ENCODE results near the gene C11orf42. TPM values are rescaled to one million over a fixed set of nuclear protein-coding genes. Genes with fewer than 3 reads are reported as not detected.

C11orf42 gene
- total and polyA plus RNA-seq, 2 donors (not counting 1 experiment from before 2014, with no cell fraction given), result not detected

GRCh38 chr11:6253197-6253596 is 47.8 kb downstream of the C11orf42 start:
- Mint-ChIP-seq H3K4me1 (no peaks in the 10 kb centered on the region), H3K9me3 (ENCODE audit: insufficient read depth) (no peaks in the 10 kb centered on the region), H3K27me3 (no peaks in the 10 kb centered on the region), H3K4me3 (no peak overlapping the region), H3K27ac (no peak overlapping the region)
- Histone ChIP-seq H2AFZ (ENCODE audit: insufficient read depth, low read depth, low read length, poor library complexity, severe bottlenecking) (no peak overlapping the region), H3K27me3 (replicated peaks in 1 of 4; ENCODE audit: control extremely low read depth in 1 of 4, control insufficient read depth in 3 of 4, insufficient read depth in 4 of 4, low read length in 3 of 4) (peaks cover 0 to 27% (median 12%) of the 10 kb centered on the region in 4 experiments), H3K36me3 (replicated peaks in 1 of 2; ENCODE audit: control extremely low read depth in 1 of 2, control insufficient read depth in 1 of 2, extremely low read depth in 1 of 2, insufficient read depth in 2 of 2, low read length in 1 of 2) (no peaks in the 10 kb centered on the region), H3K4me2 (replicated peaks; ENCODE audit: low read depth, low read length, poor library complexity, severe bottlenecking) (no peak overlapping the region), H3K9ac (ENCODE audit: low read length) (no peak overlapping the region), H4K20me1 (ENCODE audit: control insufficient read depth, insufficient read depth, low read length, poor library complexity, severe bottlenecking) (no peaks in the 10 kb centered on the region), H3K4me1 (ENCODE audit: control insufficient read depth in 2 of 2, insufficient read depth in 2 of 2, low read length in 2 of 2) (peaks cover 0 to 1% of the 10 kb centered on the region in 2 donors), H3K4me3 (ENCODE audit: control extremely low read depth in 1 of 5, extremely low read depth in 1 of 5, insufficient read depth in 1 of 5, low read depth in 2 of 5, low read length in 4 of 5) (no peak overlapping the region), H3K9me3 (ENCODE audit: control extremely low read depth in 1 of 3, control insufficient read depth in 2 of 3, insufficient read depth in 1 of 3, low read length in 2 of 3) (peaks cover 0 to 3% (median 0%) of the 10 kb centered on the region in 3 donors), H3K27ac (ENCODE audit: low read length in 2 of 2) (no peak overlapping the region), H3K79me2 (ENCODE audit: control insufficient read depth, insufficient read depth, low read length) (no peaks in the 10 kb centered on the region)
- 100% methylated on average over 1 of the region's 1 CpG for WGBS (ENCODE audit: insufficient coverage)
- CTCF ChIA-PET, result interaction anchor here (2.8 kb wide), 1 partner anchor 101 kb away, joined by 20 read pairs; no protein-coding TSS in a partner anchor
- TF ChIP-seq EZH2 (IDR thresholded peaks at IDR 0.05; ENCODE audit: borderline replicate concordance, insufficient read depth, low read depth, low read length, poor library complexity, severe bottlenecking) (no peak), CTCF (IDR thresholded peaks at IDR 0.05) (no peak)
- POLR2A ChIA-PET, result no interaction called here
- intact Hi-C loops (cut with micrococcal nuclease), result loop anchor here (5.0 kb wide), 1 partner anchor 99 kb away; no protein-coding TSS in a partner anchor
- DNase-seq (no peak), ATAC-seq (ENCODE audit: low read depth) (no peak)

GRCh38 chr11:6258141-6258540 is 52.8 kb downstream of the C11orf42 start:
- ChIA-PET CTCF (no interaction called here), POLR2A (no interaction called here)
- intact Hi-C loops (cut with micrococcal nuclease), result no loop called here
- H3K36me3 ChIP-seq (replicated peaks in 1 of 2; ENCODE audit: control extremely low read depth in 1 of 2, control insufficient read depth in 1 of 2, extremely low read depth in 1 of 2, insufficient read depth in 2 of 2, low read length in 1 of 2), result no peaks in the 10 kb centered on the region
- Mint-ChIP-seq H3K4me1 (peaks cover 9% of the 10 kb centered on the region), H3K4me3 (peak overlapping the region; percentile 80), H3K27ac (no peak overlapping the region), H3K27me3 (no peaks in the 10 kb centered on the region), H3K9me3 (ENCODE audit: insufficient read depth) (no peaks in the 10 kb centered on the region)
- H3K27ac ChIP-seq (ENCODE audit: low read length in 2 of 2), result no peak overlapping the region
- no peaks in the 10 kb centered on the region for H4K20me1 ChIP-seq (ENCODE audit: control insufficient read depth, insufficient read depth, low read length, poor library complexity, severe bottlenecking)
- ATAC-seq (ENCODE audit: low read depth) (no peak), DNase-seq (no peak)
- no peak overlapping the region for H3K4me3 ChIP-seq (ENCODE audit: control extremely low read depth in 1 of 5, extremely low read depth in 1 of 5, insufficient read depth in 1 of 5, low read depth in 2 of 5, low read length in 4 of 5)
- peaks cover 17 to 22% of the 10 kb centered on the region in 2 donors for H3K4me1 ChIP-seq (ENCODE audit: control insufficient read depth in 2 of 2, insufficient read depth in 2 of 2, low read length in 2 of 2)
- no peak overlapping the region for H3K9ac ChIP-seq (ENCODE audit: low read length)
- no peaks in the 10 kb centered on the region for H3K79me2 ChIP-seq (ENCODE audit: control insufficient read depth, insufficient read depth, low read length)
- H3K27me3 ChIP-seq (replicated peaks in 1 of 4; ENCODE audit: control extremely low read depth in 1 of 4, control insufficient read depth in 3 of 4, insufficient read depth in 4 of 4, low read length in 3 of 4), result peaks cover 0 to 49% (median 38%) of the 10 kb centered on the region in 4 experiments
- H2AFZ ChIP-seq (ENCODE audit: insufficient read depth, low read depth, low read length, poor library complexity, severe bottlenecking), result no peak overlapping the region
- 100% methylated on average over 1 of the region's 3 CpGs for WGBS (ENCODE audit: insufficient coverage)
- peaks cover 0 to 7% (median 0%) of the 10 kb centered on the region in 3 donors for H3K9me3 ChIP-seq (ENCODE audit: control extremely low read depth in 1 of 3, control insufficient read depth in 2 of 3, insufficient read depth in 1 of 3, low read length in 2 of 3)
- no peak for TF ChIP-seq CTCF (IDR thresholded peaks at IDR 0.05)
- no peak for TF ChIP-seq EZH2 (IDR thresholded peaks at IDR 0.05; ENCODE audit: borderline replicate concordance, insufficient read depth, low read depth, low read length, poor library complexity, severe bottlenecking)
- no peak overlapping the region for H3K4me2 ChIP-seq (replicated peaks; ENCODE audit: low read depth, low read length, poor library complexity, severe bottlenecking)

Measured in B cell (primary cell).